Subcutaneous abdominal adipose tissue (tissue), 5 donors: Measurements from ENCODE around the gene RPL36.
"Not testable (repeated sequence)": the region's sequence is repeated elsewhere in the genome, so short reads cannot be mapped to it uniquely, and the experiment has no call there.

Experiments used
- H3K27ac ChIP-seq: one replicate; pipeline ENCODE4 v1.7.0; 2013; ENCODE audit warnings: low read depth, mild to moderate bottlenecking, inconsistent platforms, low read length, moderate library complexity
- H3K27me3 ChIP-seq, 5 donors: one replicate each; pipeline ENCODE4 v1.7.0; 2013; ENCODE audit warnings: low read length in 5 of 5, inconsistent platforms in 1 of 5; ENCODE audit not compliant: control insufficient read depth in 5 of 5, insufficient read depth in 4 of 5
- H3K36me3 ChIP-seq, 5 donors: one replicate each; pipeline ENCODE4 v1.7.0; 2013; ENCODE audit warnings: low read length in 5 of 5; ENCODE audit not compliant: control insufficient read depth in 5 of 5, insufficient read depth in 5 of 5
- H3K4me1 ChIP-seq, 5 donors: one replicate each; pipeline ENCODE4 v1.7.0; 2013; ENCODE audit warnings: low read length in 5 of 5, mild to moderate bottlenecking in 3 of 5, moderate library complexity in 1 of 5; ENCODE audit not compliant: control insufficient read depth in 5 of 5, insufficient read depth in 5 of 5
- H3K4me3 ChIP-seq, 5 donors: one replicate each; pipeline ENCODE4 v1.7.0; 2013; ENCODE audit warnings: low read length in 5 of 5, low read depth in 1 of 5
- H3K9ac ChIP-seq, 5 donors: one replicate each; pipeline ENCODE4 v1.7.0; 2013; ENCODE audit warnings: low read length in 5 of 5, mild to moderate bottlenecking in 4 of 5, moderate library complexity in 3 of 5
- H3K9me3 ChIP-seq, 5 donors: one replicate each; pipeline ENCODE4 v1.7.0; 2013; ENCODE audit warnings: low read length in 5 of 5; ENCODE audit not compliant: control insufficient read depth in 5 of 5
- donor health status: healthy.
- donor health status: healthy.
- donor health status: healthy.
- donor health status: healthy.
- donor health status: healthy.

The RPL36 gene

GRCh38 chr19:5718037-5718578 lies 28.0 kb downstream of the RPL36 start:
- H3K36me3 ChIP-seq, result peaks cover 0 to 18% (median 14%) of the 10 kb centered on the region in 5 donors
- peak overlapping the region; percentile 92 for H3K27ac ChIP-seq
- no peaks in the 10 kb centered on the region for H3K9me3 ChIP-seq
- peaks cover 4 to 26% (median 24%) of the 10 kb centered on the region in 5 donors for H3K4me1 ChIP-seq
- H3K4me3 ChIP-seq, result peak overlapping the region in 1 of 5 donors; percentile 92
- H3K27me3 ChIP-seq, result no peaks in the 10 kb centered on the region
- H3K9ac ChIP-seq, result peak overlapping the region in 2 of 5 donors; percentile 75 to 94

DNA sequence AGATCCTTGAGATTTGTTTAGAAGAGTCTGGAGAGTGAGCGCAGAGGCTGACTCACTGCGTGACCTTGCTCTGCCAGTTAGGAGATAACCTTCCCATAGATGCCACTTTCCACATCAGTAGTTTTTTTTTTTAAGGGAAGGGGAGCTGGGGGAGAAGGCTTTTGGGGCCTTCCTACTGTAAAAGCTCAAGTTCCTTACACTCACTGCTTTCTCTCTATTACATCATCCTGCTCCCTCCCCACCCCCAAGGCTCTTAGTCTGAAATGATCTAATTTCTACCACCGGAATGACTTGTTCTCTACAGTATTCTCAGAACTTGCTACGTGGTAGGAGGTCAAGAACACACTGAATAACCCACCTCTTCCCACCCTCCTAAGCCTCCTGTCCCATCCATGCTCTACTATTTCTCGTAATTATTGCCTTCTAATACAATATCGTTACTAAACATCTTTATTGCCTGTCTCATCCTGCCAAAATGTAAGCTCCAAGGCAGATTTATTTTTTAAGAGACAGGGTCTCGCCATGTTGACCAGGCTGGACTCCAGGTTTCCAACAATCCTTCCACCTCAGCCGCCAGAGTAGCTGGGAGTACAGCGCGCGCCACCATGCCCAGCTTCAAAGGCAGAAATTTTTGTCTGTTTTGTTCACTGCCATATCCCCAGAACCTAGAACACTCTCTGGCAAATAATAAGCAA lies 28.6 kb downstream of the RPL36 start:
- Histone ChIP-seq H3K9me3 (no peaks in the 10 kb centered on the region), H3K4me3 (peak overlapping the region; percentile 88 to 96 (median 92)), H3K27ac (peak overlapping the region; percentile 92), H3K4me1 (peaks cover 4 to 26% (median 24%) of the 10 kb centered on the region in 5 donors), H3K27me3 (no peaks in the 10 kb centered on the region), H3K36me3 (peaks cover 0 to 12% (median 8%) of the 10 kb centered on the region in 5 donors), H3K9ac (peak overlapping the region; percentile 75 to 95 (median 93))

GRCh38 chr19:5719274-5719960 lies 29.3 kb downstream of the RPL36 start:
- Histone ChIP-seq H3K4me3 (peak overlapping the region; percentile 88 to 96 (median 92)), H3K9ac (peak overlapping the region; percentile 75 to 95 (median 93)), H3K4me1 (peaks cover 4 to 26% (median 24%) of the 10 kb centered on the region in 5 donors), H3K36me3 (peaks cover 0 to 7% (median 5%) of the 10 kb centered on the region in 5 donors), H3K27ac (peak overlapping the region; percentile 92), H3K9me3 (no peaks in the 10 kb centered on the region), H3K27me3 (no peaks in the 10 kb centered on the region)

- Histone ChIP-seq H3K27ac (peak within 1 kb of the TSS; percentile 92), H3K27me3 (no peaks in the 10 kb centered on the region), H3K4me1 (peaks cover 4 to 26% (median 24%) of the 10 kb centered on the region in 5 donors), H3K36me3 (peaks cover 0 to 7% (median 5%) of the 10 kb centered on the region in 5 donors), H3K4me3 (peak within 1 kb of the TSS; percentile 88 to 96 (median 92)), H3K9me3 (no peaks in the 10 kb centered on the region), H3K9ac (peak within 1 kb of the TSS; percentile 75 to 95 (median 93))
Measured at GRCh38 chr19:5719961-5720790, 30.1 kb downstream of the RPL36 start, which contains the start of the genes CATSPERD and LONP1. Gene CATSPERD (plus strand): TSS chr19:5720637. CDS start chr19:5720738, 101 bp downstream. Gene LONP1 (minus strand): TSS chr19:5720146. CDS start chr19:5720132, 14 bp downstream.

DNA sequence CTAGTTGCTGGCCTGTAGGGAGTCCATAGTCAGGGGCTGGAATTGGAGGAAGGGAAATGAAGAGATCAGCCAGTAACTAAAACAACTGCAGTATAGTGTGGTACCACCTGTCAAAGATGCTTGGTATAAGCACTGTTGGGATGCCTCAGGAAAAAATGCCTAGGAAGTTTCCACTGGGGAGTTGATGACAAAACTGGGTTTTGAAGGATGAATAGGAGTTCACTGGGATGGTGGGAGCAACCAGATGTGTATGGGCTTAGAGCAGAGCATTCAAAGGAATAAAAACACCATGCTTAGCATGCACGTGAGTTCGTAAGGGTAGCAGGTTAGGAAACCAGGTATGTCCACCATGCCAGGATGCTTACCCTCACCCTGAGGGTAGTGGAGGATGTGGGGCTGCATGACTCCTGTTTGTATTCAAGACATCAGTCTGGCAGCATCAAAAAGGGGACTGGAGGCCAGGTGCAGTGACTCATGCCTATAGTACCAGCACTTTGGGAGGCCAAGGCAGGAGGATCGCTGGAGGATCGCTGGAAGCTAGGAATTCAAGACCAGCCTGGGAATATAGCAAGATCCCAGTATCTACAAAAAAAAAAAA lies 37.5 kb downstream of the RPL36 start:
- Histone ChIP-seq H3K27me3 (peaks cover 0 to 5% (median 0%) of the 10 kb centered on the region in 5 donors), H3K9me3 (peaks cover 0 to 8% (median 2%) of the 10 kb centered on the region in 5 donors), H3K36me3 (no peaks in the 10 kb centered on the region), H3K27ac (no peak overlapping the region), H3K4me1 (no peaks in the 10 kb centered on the region), H3K4me3 (no peak overlapping the region), H3K9ac (no peak overlapping the region)

DNA sequence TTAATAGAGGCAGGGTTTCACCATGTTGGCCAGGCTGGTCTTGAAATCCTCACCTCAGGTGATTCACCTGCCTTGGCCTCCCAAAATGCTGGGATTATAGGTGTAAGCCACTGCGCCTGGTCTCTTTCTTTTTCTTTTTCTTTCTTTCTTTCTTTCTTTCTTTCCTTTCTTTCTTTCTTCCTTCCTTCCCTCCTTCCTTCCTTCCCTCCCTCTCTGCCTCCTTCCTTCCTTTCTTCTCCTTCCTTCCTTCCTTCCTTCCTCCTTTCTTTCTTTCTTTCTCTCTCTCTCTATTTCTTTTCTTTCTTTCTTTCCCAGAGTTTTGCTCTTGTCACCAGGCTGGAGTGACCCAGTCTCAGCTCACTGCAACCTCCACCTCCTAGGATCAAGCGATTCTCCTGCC lies 43.1 kb downstream of the RPL36 start:
- not testable (repeated sequence) for H3K4me3 ChIP-seq, H3K27ac ChIP-seq, H3K4me1 ChIP-seq, H3K9ac ChIP-seq, H3K9me3 ChIP-seq, H3K27me3 ChIP-seq, H3K36me3 ChIP-seq

DNA sequence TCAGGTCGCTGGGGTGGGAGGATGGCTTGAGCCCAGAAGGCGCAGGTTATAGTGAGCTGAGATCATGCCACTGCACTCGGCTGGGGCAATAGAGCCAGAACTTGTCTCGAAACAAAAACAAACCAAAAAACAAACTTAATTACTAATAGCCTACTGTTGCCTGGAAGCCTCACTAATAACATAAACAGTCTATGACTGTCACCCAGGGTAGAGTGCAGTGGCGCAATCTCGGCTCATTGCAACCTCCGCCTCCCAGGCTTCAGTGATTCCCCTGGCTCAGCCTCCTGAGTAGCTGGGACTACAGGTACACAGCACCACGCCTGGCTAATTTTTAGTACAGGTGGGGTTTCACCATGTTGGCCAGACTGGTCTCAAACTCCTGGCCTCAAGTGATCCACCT lies 48.3 kb downstream of the RPL36 start:
- no peak overlapping the region for H3K4me3 ChIP-seq
- no peaks in the 10 kb centered on the region for H3K4me1 ChIP-seq
- H3K36me3 ChIP-seq, result no peaks in the 10 kb centered on the region
- H3K27ac ChIP-seq, result no peak overlapping the region
- H3K9ac ChIP-seq, result no peak overlapping the region
- H3K27me3 ChIP-seq, result peaks cover 0 to 5% (median 0%) of the 10 kb centered on the region in 5 donors
- H3K9me3 ChIP-seq, result no peaks in the 10 kb centered on the region
